Measurements from ENCODE around the gene LHX2. TPM values are rescaled to one million over a fixed set of nuclear protein-coding genes. Genes with fewer than 3 reads are reported as not detected.

Gene LHX2
- total and polyA plus RNA-seq, 2 of the 4 experiments (the other 2 are of a cell fraction), result not detected

DNA sequence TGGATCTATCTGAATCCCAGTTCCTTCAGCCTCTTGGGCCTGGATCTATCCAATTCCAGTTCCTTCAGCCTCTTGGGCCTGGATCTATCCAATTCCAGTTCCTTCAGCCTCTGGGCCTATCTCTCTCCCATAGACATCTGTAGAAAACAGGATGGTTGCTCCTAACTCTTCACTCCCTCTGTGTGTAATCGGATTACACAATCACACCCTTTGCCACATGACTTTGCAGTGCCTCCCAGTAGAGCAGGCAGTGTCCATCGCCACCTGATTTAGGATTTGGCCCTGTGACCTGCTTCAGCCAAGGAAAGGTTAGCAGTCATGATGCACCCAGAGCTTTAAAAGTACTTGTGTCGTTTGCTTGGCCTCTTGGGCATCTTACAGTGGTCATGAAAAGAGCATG, 56.7 kb downstream of the LHX2 start:
- no peak overlapping the region for H4K91ac ChIP-seq (ENCODE audit: insufficient read depth, low read depth, low read length)
- in situ Hi-C loops (cut with MboI; ENCODE audit: low sequenced_read_pairs), result no loop called here
- H2AK9ac ChIP-seq (replicated peaks; ENCODE audit: low read depth, low read length, poor library complexity), result no peak overlapping the region
- no peak overlapping the region for H3K14ac ChIP-seq (replicated peaks; ENCODE audit: low read depth, low read length)
- H3K18ac ChIP-seq (ENCODE audit: low read depth, low read length), result no peak overlapping the region
- no peak overlapping the region for H3K4me2 ChIP-seq (ENCODE audit: low read depth, low read length)
- H2AFZ ChIP-seq (replicated peaks; ENCODE audit: low read length, poor library complexity), result no peak overlapping the region
- H3K4me1 ChIP-seq (ENCODE audit: control insufficient read depth, insufficient read depth, low read length), result no peaks in the 10 kb centered on the region
- H2BK5ac ChIP-seq (ENCODE audit: low read depth, low read length, poor library complexity, severe bottlenecking), result no peak overlapping the region
- H3K27ac ChIP-seq (ENCODE audit: insufficient read depth, low read length), result no peak overlapping the region
- ChIA-PET POLR2A (ENCODE audit: unreplicated experiment) (no interaction called here), CTCF (no interaction called here)
- H2BK20ac ChIP-seq (ENCODE audit: low read depth, low read length), result no peak overlapping the region
- H2BK120ac ChIP-seq (ENCODE audit: low read depth, low read length), result no peak overlapping the region
- peaks cover 9% of the 10 kb centered on the region for H3K9me3 ChIP-seq (ENCODE audit: control insufficient read depth, insufficient read depth, low read length)
- BruUV-seq (replicated peaks), result no TSS peak
- no peak overlapping the region for H2BK15ac ChIP-seq (ENCODE audit: low read depth, low read length)
- no peak overlapping the region for H2AK5ac ChIP-seq (ENCODE audit: low read depth, low read length)
- no peak overlapping the region for H3K9ac ChIP-seq (ENCODE audit: low read depth, low read length)
- H3K36me3 ChIP-seq (ENCODE audit: control insufficient read depth, insufficient read depth, low read length), result no peaks in the 10 kb centered on the region
- ATAC-seq (ENCODE audit: low read depth) (no peak), DNase-seq (no peak)
- dilution Hi-C loops (cut with HindIII; ENCODE audit: low sequenced_read_pairs, unreplicated experiment), result no loop called here
- no peak overlapping the region for H3K23ac ChIP-seq (ENCODE audit: low read depth, low read length)
- H4K8ac ChIP-seq (ENCODE audit: low read depth in 2 of 2, low read length in 2 of 2), result no peak overlapping the region
- H3K27me3 ChIP-seq (ENCODE audit: control insufficient read depth, insufficient read depth, low read length), result peaks cover 33% of the 10 kb centered on the region
- H3K56ac ChIP-seq (ENCODE audit: extremely low read depth, insufficient read depth, low read length), result no peak overlapping the region
- no peak overlapping the region for H3K4ac ChIP-seq (ENCODE audit: low read depth, low read length)
- H4K5ac ChIP-seq (ENCODE audit: low read depth, low read length), result no peak overlapping the region
- TF ChIP-seq, protein P1, sequence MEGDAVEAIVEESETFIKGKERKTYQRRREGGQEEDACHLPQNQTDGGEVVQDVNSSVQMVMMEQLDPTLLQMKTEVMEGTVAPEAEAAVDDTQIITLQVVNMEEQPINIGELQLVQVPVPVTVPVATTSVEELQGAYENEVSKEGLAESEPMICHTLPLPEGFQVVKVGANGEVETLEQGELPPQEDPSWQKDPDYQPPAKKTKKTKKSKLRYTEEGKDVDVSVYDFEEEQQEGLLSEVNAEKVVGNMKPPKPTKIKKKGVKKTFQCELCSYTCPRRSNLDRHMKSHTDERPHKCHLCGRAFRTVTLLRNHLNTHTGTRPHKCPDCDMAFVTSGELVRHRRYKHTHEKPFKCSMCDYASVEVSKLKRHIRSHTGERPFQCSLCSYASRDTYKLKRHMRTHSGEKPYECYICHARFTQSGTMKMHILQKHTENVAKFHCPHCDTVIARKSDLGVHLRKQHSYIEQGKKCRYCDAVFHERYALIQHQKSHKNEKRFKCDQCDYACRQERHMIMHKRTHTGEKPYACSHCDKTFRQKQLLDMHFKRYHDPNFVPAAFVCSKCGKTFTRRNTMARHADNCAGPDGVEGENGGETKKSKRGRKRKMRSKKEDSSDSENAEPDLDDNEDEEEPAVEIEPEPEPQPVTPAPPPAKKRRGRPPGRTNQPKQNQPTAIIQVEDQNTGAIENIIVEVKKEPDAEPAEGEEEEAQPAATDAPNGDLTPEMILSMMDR (conservative IDR thresholded peaks at IDR 0.05; ENCODE audit: low read depth, low read length), result no peak
- TF ChIP-seq CEBPB (IDR thresholded peaks at IDR 0.05; ENCODE audit: low read depth, low read length), result peak; percentile 61
- intact Hi-C loops (cut with micrococcal nuclease), result no loop called here
- no peak overlapping the region for H3K4me3 ChIP-seq (ENCODE audit: insufficient read depth, low read depth, low read length)
- H3K9me1 ChIP-seq (ENCODE audit: insufficient read depth, low read length), result no peaks in the 10 kb centered on the region
- H4K20me1 ChIP-seq (ENCODE audit: insufficient read depth, low read length), result no peaks in the 10 kb centered on the region
- WGBS, 2 experiments (ENCODE audit: extremely low coverage in 2 of 2, insufficient read length in 1 of 2), result 67% methylated on average over 1 of the region's 3 CpGs; no CpG with 5 or more reads in 1 of the 2 experiments
- H3K79me1 ChIP-seq (ENCODE audit: low read depth in 1 of 2, low read length in 2 of 2), result no peaks in the 10 kb centered on the region
